Astrocyte (in vitro differentiated cells and primary cell): ENCODE measurements around the gene CDH13.

Source experiments
- CTCF ChIP-seq: IDR thresholded peaks from 2 replicates; pipeline ENCODE4 v1.5.1; 2011; ENCODE audit warnings: low read depth, mild to moderate bottlenecking, inconsistent platforms, low read length, moderate library complexity; ENCODE audit not compliant: insufficient read depth
- EZH2 ChIP-seq: IDR thresholded peaks from 2 replicates; pipeline ENCODE4 v1.6.1; 2012; ENCODE audit warnings: mild to moderate bottlenecking, low read length, inconsistent platforms; ENCODE audit not compliant: insufficient read depth

- TF ChIP-seq CTCF (no peak), EZH2 (no peak)
Observed at GRCh38 chr16:83449861-83450260, 823.1 kb downstream of the CDH13 start.
